ENCODE results near the gene LRCOL1. TPM values are rescaled to one million over a fixed set of nuclear protein-coding genes. Genes with fewer than 3 reads are reported as not detected.

The LRCOL1 gene
- total RNA-seq, 1 experiment from 2014 or later = 0.24 TPM

- Mint-ChIP-seq H3K27me3 (ENCODE audit: low read depth) (peaks cover 90% of the 10 kb centered on the region), H3K4me1 (peaks cover 6% of the 10 kb centered on the region; the same call in 1 of the 2 replicates), H3K9me3 (peaks cover 5% of the 10 kb centered on the region), H3K27ac (no peak overlapping the region), H3K36me3 (no peaks in the 10 kb centered on the region), H3K4me3 (no peak overlapping the region)
- no peak for ATAC-seq
- ChIA-PET CTCF (interaction anchor here (0.6 to 2.6 kb wide), 4 partner anchors 34 to 308 kb away, joined by 3 to 11 read pairs (median 4); no protein-coding TSS in a partner anchor), POLR2A (no interaction called here)
- no peak for TF ChIP-seq ZNF317 (CRISPR knock-in tag; IDR thresholded peaks at IDR 0.05; ENCODE audit: borderline replicate concordance, low read depth)
- TF ChIP-seq CREB1 (CRISPR knock-in tag; IDR thresholded peaks at IDR 0.05) = no peak
- no peak for TF ChIP-seq FOXP4 (CRISPR knock-in tag; IDR thresholded peaks at IDR 0.05)
- TF ChIP-seq ZSCAN18 (CRISPR knock-in tag; IDR thresholded peaks at IDR 0.05) = no peak
- DNase-seq (ENCODE audit: low spot score) = no peak
Observed at GRCh38 chr12:132595183-132595582, 15.2 kb downstream of the LRCOL1 start.

- H3K27me3 Mint-ChIP-seq (ENCODE audit: low read depth) = peaks cover 91% of the 10 kb centered on the region
- DNase-seq (ENCODE audit: low spot score) = peak; percentile 90
- POLR2A ChIA-PET = no interaction called here
- H3K27ac Mint-ChIP-seq = no peak overlapping the region
- peaks cover 6% of the 10 kb centered on the region; the same call in 1 of the 2 replicates for H3K4me1 Mint-ChIP-seq
- H3K4me3 Mint-ChIP-seq = no peak overlapping the region
- ATAC-seq = peak; percentile 89
- H3K9me3 Mint-ChIP-seq = peaks cover 5% of the 10 kb centered on the region
- CTCF ChIA-PET = interaction anchor here (2.6 kb wide), 1 partner anchor 33 kb away, joined by 11 read pairs; no protein-coding TSS in a partner anchor
- H3K36me3 Mint-ChIP-seq = no peaks in the 10 kb centered on the region
- TF ChIP-seq JAZF1 (CRISPR knock-in tag; IDR thresholded peaks at IDR 0.05) (no peak), NFYB (CRISPR knock-in tag; conservative IDR thresholded peaks at IDR 0.05; ENCODE audit: low read depth) (peak; percentile 34; the same call in 1 of the 2 replicates), PRDM15 (CRISPR knock-in tag; IDR thresholded peaks at IDR 0.05) (no peak), ELF4 (CRISPR knock-in tag; IDR thresholded peaks at IDR 0.05; ENCODE audit: low read depth) (no peak), ZSCAN18 (CRISPR knock-in tag; IDR thresholded peaks at IDR 0.05) (no peak), ZNF425 (CRISPR knock-in tag; conservative IDR thresholded peaks at IDR 0.05) (no peak), ATF1 (CRISPR knock-in tag; IDR thresholded peaks at IDR 0.05) (no peak), CDX4 (CRISPR knock-in tag; IDR thresholded peaks at IDR 0.05; ENCODE audit: borderline replicate concordance) (no peak), SP1 (CRISPR knock-in tag; conservative IDR thresholded peaks at IDR 0.05) (peak; percentile 76), ATF3 (CRISPR knock-in tag; conservative IDR thresholded peaks at IDR 0.05) (no peak), ESRRA (CRISPR knock-in tag; IDR thresholded peaks at IDR 0.05; ENCODE audit: borderline replicate concordance) (no peak), JUN (CRISPR knock-in tag; IDR thresholded peaks at IDR 0.05) (no peak), FOXP1 (CRISPR knock-in tag; IDR thresholded peaks at IDR 0.05; ENCODE audit: borderline replicate concordance) (no peak), ARID4B (CRISPR knock-in tag; IDR thresholded peaks at IDR 0.05; ENCODE audit: borderline replicate concordance) (no peak)
Observed at GRCh38 chr12:132593938-132594358, 16.4 kb downstream of the LRCOL1 start.
